Large intestine (tissue), 3 donors: ENCODE measurements around the gene CBLN4. TPM values are rescaled to one million over a fixed set of nuclear protein-coding genes. Genes with fewer than 3 reads are reported as not detected.
A peak's percentile ranks its signal among the peaks of the same experiment; 100 is the strongest.

Source experiments
- DNase-seq, 2 donors: peaks; one replicate each; pipeline versions ENCODE4 v3.0.0 to v3.0.0-alpha.2; 2013
- H3K27ac ChIP-seq: one replicate; pipeline ENCODE4 v1.5.1; 2013; ENCODE audit warnings: low read length
- H3K27me3 ChIP-seq: 2 replicates; pipeline ENCODE4 v1.6.1; 2013; ENCODE audit warnings: low read length; ENCODE audit not compliant: control insufficient read depth, insufficient read depth
- H3K36me3 ChIP-seq: 2 replicates; pipeline ENCODE4 v1.6.1; 2013; ENCODE audit warnings: low read length; ENCODE audit not compliant: control insufficient read depth, insufficient read depth
- H3K4me1 ChIP-seq: one replicate; pipeline ENCODE4 v1.6.1; 2013; ENCODE audit warnings: low read length; ENCODE audit not compliant: control insufficient read depth, insufficient read depth
- H3K4me3 ChIP-seq: one replicate; pipeline ENCODE4 v1.5.1; 2013; ENCODE audit warnings: low read length
- H3K9me3 ChIP-seq: one replicate; pipeline ENCODE4 v1.6.1; 2013; ENCODE audit warnings: mild to moderate bottlenecking, low read depth, low read length, moderate library complexity; ENCODE audit not compliant: control insufficient read depth
- WGBS: methylation state at CpG from one replicate; pipeline ENCODE4 v1.1.5; 2013; ENCODE audit warnings: low lambda C conversion rate; ENCODE audit not compliant: insufficient coverage; 5-methylcytosine and 5-hydroxymethylcytosine counted together
- polyA plus RNA-seq: library from polyadenylated mRNA; unstranded; fragments of 120-200 nt; gene quantifications from one replicate; pipeline ENCODE4 v1.2.1, GENCODE V29; 2013

Gene CBLN4
- polyA plus RNA-seq, 1 donor: 1.6 TPM

- Histone ChIP-seq H3K36me3 (no peaks in the 10 kb centered on the region), H3K27ac (no peak overlapping the region), H3K27me3 (peaks cover 44% of the 10 kb centered on the region), H3K9me3 (no peaks in the 10 kb centered on the region), H3K4me1 (no peaks in the 10 kb centered on the region), H3K4me3 (peak overlapping the region; percentile 6)
- WGBS: 33% methylated on average over 1 of the region's 38 CpGs
- DNase-seq: no peak
Measured at GRCh38 chr20:56002908-56003800, 2.2 kb downstream of the CBLN4 start.

- H3K36me3 ChIP-seq: no peaks in the 10 kb centered on the region
- no peaks in the 10 kb centered on the region for H3K4me1 ChIP-seq
- peaks cover 41% of the 10 kb centered on the region for H3K27me3 ChIP-seq
- no peaks in the 10 kb centered on the region for H3K9me3 ChIP-seq
- H3K4me3 ChIP-seq: no peak overlapping the region
- no peak for DNase-seq
- WGBS: 60% methylated on average over 1 of the region's 3 CpGs
- H3K27ac ChIP-seq: no peak overlapping the region
Measured at GRCh38 chr20:56001890-56002289, 3.4 kb downstream of the CBLN4 start.

DNA sequence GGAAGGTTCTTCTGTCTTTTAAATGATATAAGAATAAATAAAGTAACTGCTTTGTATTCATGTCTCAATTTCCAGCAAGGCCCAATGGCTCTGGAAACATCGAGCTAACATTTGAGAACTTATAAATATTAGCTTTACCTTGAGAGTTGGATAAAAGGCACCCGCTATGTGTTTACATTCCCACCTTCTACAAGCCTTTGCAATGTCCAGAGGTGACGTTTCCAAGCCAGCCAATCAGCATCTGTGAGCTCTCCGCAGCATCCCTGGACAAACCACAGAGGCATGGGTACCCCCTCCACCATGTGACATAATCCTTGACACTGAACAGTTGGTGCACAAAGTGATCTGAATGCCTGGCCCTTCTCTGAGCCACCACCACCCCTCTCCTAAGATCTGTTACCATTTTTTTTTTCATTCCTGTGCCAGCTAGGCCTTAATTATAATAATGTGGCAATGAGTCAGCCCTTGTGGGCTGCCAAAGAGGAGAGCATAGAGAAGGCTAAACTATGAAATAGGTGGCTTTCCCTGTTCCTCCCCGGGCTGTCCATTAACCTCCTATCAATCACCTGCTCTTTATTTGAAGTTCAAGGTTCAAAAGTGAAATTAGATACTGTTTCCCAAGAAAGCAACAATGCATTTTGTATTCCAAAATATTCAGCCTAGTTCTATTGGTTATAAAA lies 4.1 kb downstream of the CBLN4 start:
- WGBS: 17% methylated on average over 1 of the region's 5 CpGs

DNA sequence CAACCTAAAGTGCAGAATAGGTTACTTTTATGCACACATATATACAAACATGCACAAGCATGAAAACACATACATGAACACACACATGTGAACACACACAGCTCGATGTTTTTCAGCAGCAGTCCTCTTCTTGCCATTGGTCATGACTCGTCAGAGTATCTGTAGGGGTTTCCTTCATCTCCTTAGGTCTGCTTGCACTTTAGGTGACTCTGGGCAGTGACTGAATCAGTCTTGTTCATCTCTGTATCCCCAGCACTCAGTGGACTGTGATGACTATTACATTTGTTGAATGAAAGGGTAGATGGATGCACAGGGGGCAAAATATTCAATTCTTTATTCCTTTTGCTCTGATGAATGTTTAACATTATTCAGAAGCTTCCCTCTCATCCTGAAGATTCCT lies 26.8 kb downstream of the CBLN4 start:
- Histone ChIP-seq H3K27me3 (no peaks in the 10 kb centered on the region), H3K9me3 (no peaks in the 10 kb centered on the region), H3K4me3 (no peak overlapping the region), H3K4me1 (no peaks in the 10 kb centered on the region), H3K27ac (no peak overlapping the region), H3K36me3 (no peaks in the 10 kb centered on the region)
- WGBS: 83% methylated on average over 1 of the region's 2 CpGs
- DNase-seq: no peak

More for the DNA sequence above, 4.1 kb downstream of the CBLN4 start:
- Histone ChIP-seq H3K9me3 (no peaks in the 10 kb centered on the region), H3K4me1 (no peaks in the 10 kb centered on the region), H3K27ac (no peak overlapping the region), H3K27me3 (peaks cover 36% of the 10 kb centered on the region), H3K4me3 (no peak overlapping the region), H3K36me3 (no peaks in the 10 kb centered on the region)
- DNase-seq: no peak

GRCh38 chr20:55977690-55978459 lies 27.4 kb downstream of the CBLN4 start:
- Histone ChIP-seq H3K4me1 (no peaks in the 10 kb centered on the region), H3K27ac (no peak overlapping the region), H3K4me3 (no peak overlapping the region), H3K36me3 (no peaks in the 10 kb centered on the region), H3K27me3 (no peaks in the 10 kb centered on the region), H3K9me3 (no peaks in the 10 kb centered on the region)
- DNase-seq: no peak
- no CpG with 5 or more reads among the region's 6 CpGs for whole genome bisulfite sequencing

GRCh38 chr20:55974491-55975202 lies 30.7 kb downstream of the CBLN4 start:
- Histone ChIP-seq H3K36me3 (no peaks in the 10 kb centered on the region), H3K9me3 (no peaks in the 10 kb centered on the region), H3K27ac (no peak overlapping the region), H3K27me3 (no peaks in the 10 kb centered on the region), H3K4me1 (no peaks in the 10 kb centered on the region), H3K4me3 (no peak overlapping the region)
- WGBS: no CpG with 5 or more reads among the region's 2 CpGs
- DNase-seq: no peak

DNA sequence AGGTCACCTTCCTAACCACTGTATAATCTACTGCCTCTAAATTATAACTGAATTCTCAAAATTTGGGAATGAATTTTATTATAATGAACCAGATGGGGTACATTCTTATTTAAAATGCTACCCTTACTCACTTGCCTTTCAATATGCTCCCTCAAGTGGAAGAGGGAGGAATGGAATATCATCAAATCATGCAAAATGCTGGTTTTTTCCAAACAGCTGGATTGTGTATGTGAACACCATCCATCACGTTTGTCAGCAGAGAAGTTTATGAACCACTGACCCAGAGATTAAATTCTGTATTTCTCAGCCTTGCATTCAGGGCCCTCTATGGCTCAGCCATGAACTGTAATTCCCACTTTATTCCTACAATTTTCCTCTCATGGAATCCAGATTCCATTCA lies 40.5 kb downstream of the CBLN4 start:
- H3K27ac ChIP-seq: no peak overlapping the region
- WGBS: no CpG with 5 or more reads among the region's 1 CpG
- DNase-seq: no peak

DNA sequence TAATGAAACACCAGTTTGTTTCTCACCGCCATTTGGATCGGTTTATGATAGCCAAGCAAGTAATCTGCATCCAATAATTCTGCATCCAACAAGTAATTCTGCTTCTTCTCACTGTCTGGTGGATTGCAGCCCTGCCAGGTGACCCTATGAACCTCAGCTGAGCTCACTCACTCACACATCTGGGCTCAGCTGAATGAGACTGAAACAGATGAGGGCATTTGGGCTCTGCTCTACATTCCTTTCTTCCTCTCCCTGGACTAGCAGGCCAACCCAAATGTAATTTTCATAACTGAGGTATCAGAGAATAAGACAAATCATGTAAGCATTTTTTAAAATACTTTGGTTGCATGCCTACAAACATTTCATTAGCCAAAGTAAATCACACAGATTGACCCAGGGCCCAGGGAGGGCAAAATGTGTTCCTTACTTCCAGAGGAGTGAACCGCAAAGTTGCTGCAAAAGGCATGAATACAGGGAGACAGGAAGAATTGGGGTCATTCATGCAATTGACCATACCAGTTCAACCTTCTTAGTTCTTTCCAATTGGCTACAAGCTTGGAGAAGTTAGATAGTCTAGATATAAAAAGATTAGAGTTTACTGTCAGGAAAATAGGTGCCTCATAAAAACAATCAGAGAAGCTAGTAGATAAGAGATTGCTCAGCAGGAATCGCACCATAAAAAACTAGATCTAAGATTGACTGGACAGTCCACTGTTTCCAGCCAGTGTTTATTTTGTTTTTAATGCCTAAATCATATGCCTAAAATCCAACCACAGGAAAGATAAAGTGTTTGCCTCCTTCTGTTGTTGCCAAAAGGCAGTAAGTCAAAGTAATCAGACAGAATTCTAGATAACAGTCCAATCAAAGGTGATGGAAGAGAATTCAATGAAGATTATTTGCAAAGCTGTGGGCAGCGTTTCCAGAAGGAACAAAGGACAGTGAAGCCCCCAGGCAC lies 43.7 kb downstream of the CBLN4 start:
- 60% methylated on average over 1 of the region's 5 CpGs for WGBS
- Histone ChIP-seq H3K4me3 (no peak overlapping the region), H3K27ac (no peak overlapping the region), H3K36me3 (no peaks in the 10 kb centered on the region), H3K9me3 (no peaks in the 10 kb centered on the region), H3K4me1 (no peaks in the 10 kb centered on the region), H3K27me3 (no peaks in the 10 kb centered on the region)
- no peak for DNase-seq

More for the DNA sequence above, 40.5 kb downstream of the CBLN4 start:
- Histone ChIP-seq H3K9me3 (no peaks in the 10 kb centered on the region), H3K27me3 (no peaks in the 10 kb centered on the region), H3K4me3 (no peak overlapping the region), H3K36me3 (no peaks in the 10 kb centered on the region), H3K4me1 (no peaks in the 10 kb centered on the region)

GRCh38 chr20:55953201-55953600 lies 52.1 kb downstream of the CBLN4 start:
- no peaks in the 10 kb centered on the region for H3K27me3 ChIP-seq
- H3K4me1 ChIP-seq: no peaks in the 10 kb centered on the region
- H3K4me3 ChIP-seq: no peak overlapping the region
- no CpG with 5 or more reads among the region's 2 CpGs for WGBS
- H3K36me3 ChIP-seq: no peaks in the 10 kb centered on the region
- no peaks in the 10 kb centered on the region for H3K9me3 ChIP-seq
- DNase-seq: no peak
- no peak overlapping the region for H3K27ac ChIP-seq
